ENCODE data around the gene CTSO. TPM values are rescaled to one million over a fixed set of nuclear protein-coding genes. Genes with fewer than 3 reads are reported as not detected.

The CTSO gene
- total and polyA plus RNA-seq, 4 donors = 20.7 to 36.7 (median 24.5) TPM

DNA sequence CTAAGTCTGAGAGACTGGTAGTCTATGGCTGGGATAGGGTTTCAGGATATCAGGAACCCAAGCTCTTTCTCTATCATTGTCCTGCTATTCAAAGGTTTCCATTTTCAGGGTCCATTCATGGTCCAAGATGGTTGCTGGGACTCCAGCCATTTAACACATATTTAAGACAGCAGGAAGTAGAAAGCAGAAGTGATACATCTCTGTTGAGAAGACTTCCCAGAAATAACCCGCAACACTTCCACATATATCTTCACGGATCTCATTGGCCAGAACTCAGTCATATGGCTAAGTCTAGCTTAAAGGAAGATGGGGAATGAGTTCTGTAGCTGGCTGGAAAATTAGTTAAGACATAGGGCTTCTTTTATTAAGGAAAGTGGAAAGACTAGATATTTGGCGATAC lies 23.8 kb downstream of the CTSO start (continued):
- TF ChIP-seq, protein P1, sequence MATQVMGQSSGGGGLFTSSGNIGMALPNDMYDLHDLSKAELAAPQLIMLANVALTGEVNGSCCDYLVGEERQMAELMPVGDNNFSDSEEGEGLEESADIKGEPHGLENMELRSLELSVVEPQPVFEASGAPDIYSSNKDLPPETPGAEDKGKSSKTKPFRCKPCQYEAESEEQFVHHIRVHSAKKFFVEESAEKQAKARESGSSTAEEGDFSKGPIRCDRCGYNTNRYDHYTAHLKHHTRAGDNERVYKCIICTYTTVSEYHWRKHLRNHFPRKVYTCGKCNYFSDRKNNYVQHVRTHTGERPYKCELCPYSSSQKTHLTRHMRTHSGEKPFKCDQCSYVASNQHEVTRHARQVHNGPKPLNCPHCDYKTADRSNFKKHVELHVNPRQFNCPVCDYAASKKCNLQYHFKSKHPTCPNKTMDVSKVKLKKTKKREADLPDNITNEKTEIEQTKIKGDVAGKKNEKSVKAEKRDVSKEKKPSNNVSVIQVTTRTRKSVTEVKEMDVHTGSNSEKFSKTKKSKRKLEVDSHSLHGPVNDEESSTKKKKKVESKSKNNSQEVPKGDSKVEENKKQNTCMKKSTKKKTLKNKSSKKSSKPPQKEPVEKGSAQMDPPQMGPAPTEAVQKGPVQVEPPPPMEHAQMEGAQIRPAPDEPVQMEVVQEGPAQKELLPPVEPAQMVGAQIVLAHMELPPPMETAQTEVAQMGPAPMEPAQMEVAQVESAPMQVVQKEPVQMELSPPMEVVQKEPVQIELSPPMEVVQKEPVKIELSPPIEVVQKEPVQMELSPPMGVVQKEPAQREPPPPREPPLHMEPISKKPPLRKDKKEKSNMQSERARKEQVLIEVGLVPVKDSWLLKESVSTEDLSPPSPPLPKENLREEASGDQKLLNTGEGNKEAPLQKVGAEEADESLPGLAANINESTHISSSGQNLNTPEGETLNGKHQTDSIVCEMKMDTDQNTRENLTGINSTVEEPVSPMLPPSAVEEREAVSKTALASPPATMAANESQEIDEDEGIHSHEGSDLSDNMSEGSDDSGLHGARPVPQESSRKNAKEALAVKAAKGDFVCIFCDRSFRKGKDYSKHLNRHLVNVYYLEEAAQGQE (IDR thresholded peaks at IDR 0.05) = no peak
- TF ChIP-seq FOXA1 (IDR thresholded peaks at IDR 0.05) = no peak
- no peak for TF ChIP-seq YY1 (IDR thresholded peaks at IDR 0.05)
- TF ChIP-seq GABPA (IDR thresholded peaks at IDR 0.05 in 1 of 2, conservative IDR thresholded peaks at IDR 0.05 in 1 of 2) = no peak
- no peak for TF ChIP-seq EGR1 (IDR thresholded peaks at IDR 0.05; ENCODE audit: low read depth in 2 of 2)
- TF ChIP-seq RXRA (IDR thresholded peaks at IDR 0.05) = no peak

DNA sequence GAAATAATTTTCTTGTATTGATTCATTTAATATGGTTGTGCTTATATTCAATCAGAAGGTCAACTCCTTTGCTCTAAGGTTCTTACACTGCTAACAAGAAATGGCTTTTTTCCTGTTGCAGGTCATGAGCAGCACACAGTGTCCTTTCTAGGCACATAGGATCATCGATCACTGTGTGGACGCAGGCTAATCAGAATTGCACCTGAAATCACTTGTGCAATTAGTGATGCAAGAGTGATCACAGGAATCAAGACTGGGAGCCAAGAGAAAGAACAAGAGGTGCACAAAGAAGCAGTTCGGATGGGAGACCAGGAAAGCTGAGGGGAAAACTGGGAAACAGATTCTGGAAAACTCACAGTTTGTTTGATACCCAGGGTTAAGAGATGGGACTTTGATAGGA lies 29.0 kb downstream of the CTSO start:
- Histone ChIP-seq H3K36me3 (ENCODE audit: control insufficient read depth in 4 of 4, insufficient read depth in 3 of 4, low read depth in 1 of 4, low read length in 3 of 4) (peaks cover 0 to 23% (median 18%) of the 10 kb centered on the region in 4 donors), H3K9ac (ENCODE audit: low read depth in 1 of 2, low read length in 2 of 2) (no peak overlapping the region), H3K4me1 (ENCODE audit: control insufficient read depth in 4 of 4, insufficient read depth in 4 of 4, low read length in 3 of 4) (peaks cover 1 to 29% (median 20%) of the 10 kb centered on the region in 4 donors), H3K4me3 (ENCODE audit: low read depth in 1 of 3, low read length in 3 of 3) (peak overlapping the region in 1 of 3 donors; percentile 6), H3K9me3 (ENCODE audit: control insufficient read depth in 4 of 4, low read length in 3 of 4) (no peaks in the 10 kb centered on the region), H3K27me3 (ENCODE audit: control insufficient read depth in 4 of 4, insufficient read depth in 4 of 4, low read length in 3 of 4) (no peaks in the 10 kb centered on the region), H3K27ac (ENCODE audit: low read depth in 1 of 2, low read length in 2 of 2) (peak overlapping the region; percentile 28 to 60)
- TF ChIP-seq FOXA2 (IDR thresholded peaks at IDR 0.05) (peak; percentile 69), HNF4G (IDR thresholded peaks at IDR 0.05) (peak; percentile 62), TAF1 (conservative IDR thresholded peaks at IDR 0.05) (no peak), RAD21 (IDR thresholded peaks at IDR 0.05) (peak; percentile 57 to 72), JUND (IDR thresholded peaks at IDR 0.05) (peak; percentile 85 to 92), GABPA (IDR thresholded peaks at IDR 0.05 in 1 of 2, conservative IDR thresholded peaks at IDR 0.05 in 1 of 2) (peak in 1 of 2 donors; percentile 46), FOXA1 (IDR thresholded peaks at IDR 0.05) (peak; percentile 85), NR2F2 (IDR thresholded peaks at IDR 0.05) (peak; percentile 62), YY1 (IDR thresholded peaks at IDR 0.05) (peak; percentile 85), ATF3 (IDR thresholded peaks at IDR 0.05) (peak; percentile 98), HNF4A (conservative IDR thresholded peaks at IDR 0.05) (peak; percentile 90 to 92), EGR1 (IDR thresholded peaks at IDR 0.05; ENCODE audit: low read depth in 2 of 2) (peak in 1 of 2 donors; percentile 51), SP1 (IDR thresholded peaks at IDR 0.05) (peak; percentile 96), RXRA (IDR thresholded peaks at IDR 0.05) (peak; percentile 94 to 95), CTCF (IDR thresholded peaks at IDR 0.05; ENCODE audit: low read depth, low read length, missing input control) (no peak), MAX (IDR thresholded peaks at IDR 0.05) (peak; percentile 91)
- TF ChIP-seq, protein P1 (IDR thresholded peaks at IDR 0.05) = peak; percentile 83
- TF ChIP-seq, protein P2, sequence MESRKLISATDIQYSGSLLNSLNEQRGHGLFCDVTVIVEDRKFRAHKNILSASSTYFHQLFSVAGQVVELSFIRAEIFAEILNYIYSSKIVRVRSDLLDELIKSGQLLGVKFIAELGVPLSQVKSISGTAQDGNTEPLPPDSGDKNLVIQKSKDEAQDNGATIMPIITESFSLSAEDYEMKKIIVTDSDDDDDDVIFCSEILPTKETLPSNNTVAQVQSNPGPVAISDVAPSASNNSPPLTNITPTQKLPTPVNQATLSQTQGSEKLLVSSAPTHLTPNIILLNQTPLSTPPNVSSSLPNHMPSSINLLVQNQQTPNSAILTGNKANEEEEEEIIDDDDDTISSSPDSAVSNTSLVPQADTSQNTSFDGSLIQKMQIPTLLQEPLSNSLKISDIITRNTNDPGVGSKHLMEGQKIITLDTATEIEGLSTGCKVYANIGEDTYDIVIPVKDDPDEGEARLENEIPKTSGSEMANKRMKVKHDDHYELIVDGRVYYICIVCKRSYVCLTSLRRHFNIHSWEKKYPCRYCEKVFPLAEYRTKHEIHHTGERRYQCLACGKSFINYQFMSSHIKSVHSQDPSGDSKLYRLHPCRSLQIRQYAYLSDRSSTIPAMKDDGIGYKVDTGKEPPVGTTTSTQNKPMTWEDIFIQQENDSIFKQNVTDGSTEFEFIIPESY (IDR thresholded peaks at IDR 0.05) = peak; percentile 88
- DNase-seq (ENCODE audit: low spot score) = no peak
- 26% methylated on average over 3 of the region's 3 CpGs for WGBS
